IPS-20b (cell line): ENCODE results near the gene RYR1.
"Not testable (repeated sequence)": the region's sequence is repeated elsewhere in the genome, so short reads cannot be mapped to it uniquely, and the experiment has no call there.

Experiments used
- H3K27ac ChIP-seq: one replicate; pipeline ENCODE4 v1.5.1; 2013; ENCODE audit warnings: low read length
- H3K27me3 ChIP-seq: 2 replicates; pipeline ENCODE4 v1.6.1; 2013; ENCODE audit warnings: mild to moderate bottlenecking, low read length, inconsistent platforms; ENCODE audit not compliant: insufficient read depth
- H3K36me3 ChIP-seq: 2 replicates; pipeline ENCODE4 v1.6.1; 2013; ENCODE audit warnings: low read depth, mild to moderate bottlenecking, inconsistent platforms, low read length, moderate library complexity; ENCODE audit not compliant: insufficient read depth
- H3K4me1 ChIP-seq: 2 replicates; pipeline ENCODE4 v1.6.1; 2013; ENCODE audit warnings: mild to moderate bottlenecking, control low read depth, inconsistent platforms, low read length, moderate library complexity; ENCODE audit not compliant: insufficient read depth
- H3K4me3 ChIP-seq: 2 replicates; pipeline ENCODE4 v1.5.1; 2013; ENCODE audit warnings: mild to moderate bottlenecking, low read length, inconsistent platforms
- H3K9ac ChIP-seq: 2 replicates; pipeline ENCODE4 v1.6.1; 2013; ENCODE audit warnings: low read depth, mild to moderate bottlenecking, inconsistent platforms, low read length, moderate library complexity
- H3K9me3 ChIP-seq: 2 replicates; pipeline ENCODE4 v1.6.1; 2013; ENCODE audit warnings: mild to moderate bottlenecking, low read depth, low read length, inconsistent platforms; ENCODE audit not compliant: insufficient read depth

Gene RYR1

GRCh38 chr19:38618590-38619360 is 185.3 kb downstream of the RYR1 start, which contains the start of gene EIF3K:
TSS of gene EIF3K (plus strand) at chr19:38619188. CDS start at chr19:38619269, 81 bp downstream.
- peaks cover 33% of the 10 kb centered on the region for H3K36me3 ChIP-seq
- no peaks in the 10 kb centered on the region for H3K9me3 ChIP-seq
- H3K27me3 ChIP-seq, result no peaks in the 10 kb centered on the region
- peak within 1 kb of the TSS; percentile 97 for H3K4me3 ChIP-seq
- peaks cover 4% of the 10 kb centered on the region; the same call in 1 of the 2 replicates for H3K4me1 ChIP-seq
- peak within 1 kb of the TSS; percentile 96 for H3K9ac ChIP-seq
- peak within 1 kb of the TSS; percentile 80 for H3K27ac ChIP-seq

- Histone ChIP-seq H3K4me1 (peaks cover 4% of the 10 kb centered on the region; the same call in 1 of the 2 replicates), H3K4me3 (peak overlapping the region; percentile 97), H3K27ac (no peak overlapping the region), H3K9me3 (no peaks in the 10 kb centered on the region), H3K27me3 (no peaks in the 10 kb centered on the region), H3K36me3 (peaks cover 41% of the 10 kb centered on the region), H3K9ac (peak overlapping the region; percentile 96)
These were observed 186.1 kb downstream of the RYR1 start for GRCh38 chr19:38619361-38620174.

- H3K27ac ChIP-seq, result no peak overlapping the region
- no peaks in the 10 kb centered on the region for H3K4me1 ChIP-seq
- H3K4me3 ChIP-seq, result no peak overlapping the region
- no peaks in the 10 kb centered on the region for H3K27me3 ChIP-seq
- H3K9ac ChIP-seq, result no peak overlapping the region
- H3K36me3 ChIP-seq, result peaks cover 92% of the 10 kb centered on the region
- no peaks in the 10 kb centered on the region for H3K9me3 ChIP-seq
These were observed 191.3 kb downstream of the RYR1 start for GRCh38 chr19:38624822-38625221.

- Histone ChIP-seq H3K27me3 (no peaks in the 10 kb centered on the region), H3K4me3 (no peak overlapping the region), H3K9ac (no peak overlapping the region), H3K27ac (no peak overlapping the region), H3K36me3 (peaks cover 91% of the 10 kb centered on the region), H3K4me1 (no peaks in the 10 kb centered on the region), H3K9me3 (no peaks in the 10 kb centered on the region)
These were observed 192.9 kb downstream of the RYR1 start for GRCh38 chr19:38626401-38626800.

DNA sequence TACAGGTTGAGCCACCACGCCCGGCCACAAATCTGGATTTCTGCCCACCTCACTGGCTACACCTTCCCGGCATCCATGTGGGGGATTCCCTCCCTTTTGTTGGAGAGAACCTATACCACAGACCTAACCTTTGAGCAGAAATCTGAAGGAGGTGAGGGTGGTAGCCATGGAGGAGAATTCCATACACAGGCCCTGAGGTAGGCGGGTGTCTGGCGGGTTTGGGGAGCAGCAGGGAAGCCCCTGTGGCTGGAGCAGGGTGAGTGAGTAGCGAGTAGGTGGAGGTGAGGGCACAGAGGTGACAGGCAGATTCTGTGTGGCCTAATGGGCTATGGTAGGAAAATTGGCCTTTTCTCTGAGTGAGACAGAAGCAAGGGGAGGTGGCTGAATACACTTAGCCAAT is 196.1 kb downstream of the RYR1 start:
- H3K36me3 ChIP-seq, result peaks cover 78% of the 10 kb centered on the region
- H3K9ac ChIP-seq, result no peak overlapping the region
- no peaks in the 10 kb centered on the region for H3K9me3 ChIP-seq
- H3K4me3 ChIP-seq, result no peak overlapping the region
- no peak overlapping the region for H3K27ac ChIP-seq
- no peaks in the 10 kb centered on the region for H3K27me3 ChIP-seq
- no peaks in the 10 kb centered on the region for H3K4me1 ChIP-seq

- H3K27me3 ChIP-seq, H3K4me3 ChIP-seq, H3K4me1 ChIP-seq, H3K27ac ChIP-seq, H3K9me3 ChIP-seq, H3K9ac ChIP-seq: not testable (repeated sequence)
- peaks cover 78% of the 10 kb centered on the region for H3K36me3 ChIP-seq
These were observed 197.8 kb downstream of the RYR1 start for GRCh38 chr19:38631301-38631700.

DNA sequence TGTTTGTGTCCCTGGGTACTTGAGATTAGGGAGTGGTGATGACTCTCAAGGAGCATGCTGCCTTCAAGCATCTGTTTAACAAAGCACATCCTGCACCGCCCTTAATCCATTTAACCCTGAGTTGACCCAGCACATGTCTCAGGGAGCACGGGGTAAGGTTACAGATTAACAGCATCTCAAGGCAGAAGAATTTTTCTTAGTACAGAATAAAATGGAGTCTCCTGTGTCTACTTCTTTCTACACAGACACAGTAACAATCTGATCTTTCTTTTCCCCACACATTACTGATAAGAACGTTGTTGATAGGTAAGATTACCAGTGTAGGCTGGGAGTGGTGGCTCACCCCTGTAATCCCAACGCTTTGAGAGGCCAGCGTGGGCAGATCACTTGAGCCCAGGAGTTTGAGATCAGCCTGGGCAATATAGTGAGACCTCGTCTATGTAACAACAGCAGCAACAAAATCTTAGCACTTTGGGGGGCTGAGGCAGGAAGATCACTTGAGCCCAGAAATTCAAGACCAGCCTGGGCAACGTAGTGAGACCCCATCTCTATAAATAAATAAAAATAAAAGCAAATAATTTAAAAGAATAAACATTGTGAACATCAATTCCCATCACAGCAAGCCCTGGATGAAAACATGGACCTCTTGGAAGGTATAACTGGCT is 198.5 kb downstream of the RYR1 start:
- H3K9ac ChIP-seq, H3K27ac ChIP-seq, H3K4me3 ChIP-seq, H3K4me1 ChIP-seq, H3K27me3 ChIP-seq, H3K9me3 ChIP-seq: not testable (repeated sequence)
- H3K36me3 ChIP-seq, result peaks cover 76% of the 10 kb centered on the region

GRCh38 chr19:38632476-38633213 is 199.2 kb downstream of the RYR1 start:
- Histone ChIP-seq H3K4me3 (no peak overlapping the region), H3K4me1 (no peaks in the 10 kb centered on the region), H3K9me3 (no peaks in the 10 kb centered on the region), H3K27me3 (no peaks in the 10 kb centered on the region), H3K36me3 (peaks cover 69% of the 10 kb centered on the region), H3K27ac (no peak overlapping the region), H3K9ac (no peak overlapping the region)

DNA sequence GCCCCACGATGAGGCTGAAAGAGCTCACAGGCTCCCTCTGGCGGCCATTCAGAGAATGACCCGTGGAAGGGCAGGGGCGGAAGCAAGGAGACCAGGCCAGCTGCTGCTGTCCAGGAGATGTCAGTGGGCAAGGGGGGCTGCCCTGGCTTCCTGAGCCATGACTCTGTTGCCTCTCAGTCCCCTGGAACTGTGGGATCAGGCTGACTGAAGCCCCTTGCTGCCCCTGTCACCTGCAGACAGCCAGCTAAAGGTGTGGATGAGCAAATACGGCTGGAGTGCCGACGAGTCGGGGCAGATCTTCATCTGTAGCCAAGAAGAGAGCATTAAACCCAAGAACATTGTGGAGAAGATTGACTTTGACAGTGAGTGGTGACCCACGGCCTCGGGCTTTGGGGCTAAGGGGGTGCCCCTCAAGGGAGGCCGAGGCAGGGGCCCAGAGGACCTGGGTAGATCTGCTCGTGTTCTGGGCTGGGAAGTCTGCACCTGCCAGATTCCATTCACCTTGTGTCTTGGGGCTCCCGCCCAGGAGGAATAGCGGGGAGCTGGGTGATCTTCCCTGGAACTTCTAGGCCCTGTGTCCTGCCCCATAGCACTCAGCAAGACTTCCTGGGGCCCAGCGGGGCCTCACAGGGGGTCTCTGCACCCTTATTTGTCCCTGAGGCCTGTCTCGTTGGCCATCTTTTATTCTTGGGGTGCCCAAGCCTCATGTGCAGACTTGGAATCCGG is 201.4 kb downstream of the RYR1 start:
- Histone ChIP-seq H3K9me3 (no peaks in the 10 kb centered on the region), H3K9ac (no peak overlapping the region), H3K27me3 (no peaks in the 10 kb centered on the region), H3K4me1 (no peaks in the 10 kb centered on the region), H3K36me3 (peaks cover 47% of the 10 kb centered on the region), H3K4me3 (no peak overlapping the region), H3K27ac (no peak overlapping the region)

- H3K9me3 ChIP-seq, result no peaks in the 10 kb centered on the region
- H3K36me3 ChIP-seq, result peaks cover 40% of the 10 kb centered on the region
- H3K4me1 ChIP-seq, result no peaks in the 10 kb centered on the region
- H3K27me3 ChIP-seq, result no peaks in the 10 kb centered on the region
- H3K27ac ChIP-seq, result no peak overlapping the region
- no peak overlapping the region for H3K4me3 ChIP-seq
- H3K9ac ChIP-seq, result no peak overlapping the region
These were observed 202.2 kb downstream of the RYR1 start for GRCh38 chr19:38635483-38636399.
